ENCODE results near the gene PGAM5. TPM values are rescaled to one million over a fixed set of nuclear protein-coding genes. Genes with fewer than 3 reads are reported as not detected.

The PGAM5 gene
- total RNA-seq, 1 donor from 2014 or later: 39.6 TPM

GRCh38 chr12:132766380-132767085, 55.9 kb downstream of the PGAM5 start:
- no peak overlapping the region for H3K27ac Mint-ChIP-seq
- TF ChIP-seq, protein P1, sequence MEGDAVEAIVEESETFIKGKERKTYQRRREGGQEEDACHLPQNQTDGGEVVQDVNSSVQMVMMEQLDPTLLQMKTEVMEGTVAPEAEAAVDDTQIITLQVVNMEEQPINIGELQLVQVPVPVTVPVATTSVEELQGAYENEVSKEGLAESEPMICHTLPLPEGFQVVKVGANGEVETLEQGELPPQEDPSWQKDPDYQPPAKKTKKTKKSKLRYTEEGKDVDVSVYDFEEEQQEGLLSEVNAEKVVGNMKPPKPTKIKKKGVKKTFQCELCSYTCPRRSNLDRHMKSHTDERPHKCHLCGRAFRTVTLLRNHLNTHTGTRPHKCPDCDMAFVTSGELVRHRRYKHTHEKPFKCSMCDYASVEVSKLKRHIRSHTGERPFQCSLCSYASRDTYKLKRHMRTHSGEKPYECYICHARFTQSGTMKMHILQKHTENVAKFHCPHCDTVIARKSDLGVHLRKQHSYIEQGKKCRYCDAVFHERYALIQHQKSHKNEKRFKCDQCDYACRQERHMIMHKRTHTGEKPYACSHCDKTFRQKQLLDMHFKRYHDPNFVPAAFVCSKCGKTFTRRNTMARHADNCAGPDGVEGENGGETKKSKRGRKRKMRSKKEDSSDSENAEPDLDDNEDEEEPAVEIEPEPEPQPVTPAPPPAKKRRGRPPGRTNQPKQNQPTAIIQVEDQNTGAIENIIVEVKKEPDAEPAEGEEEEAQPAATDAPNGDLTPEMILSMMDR (IDR thresholded peaks at IDR 0.05; ENCODE audit: unreplicated experiment): no peak
- peaks cover 2% of the 10 kb centered on the region for H3K4me1 Mint-ChIP-seq (ENCODE audit: low read depth)
- H3K9me3 Mint-ChIP-seq (ENCODE audit: low read depth): no peaks in the 10 kb centered on the region
- DNase-seq (ENCODE audit: low spot score, unreplicated experiment): no peak
- no peaks in the 10 kb centered on the region for H3K27me3 Mint-ChIP-seq
- no peak overlapping the region for H3K4me3 Mint-ChIP-seq (ENCODE audit: low read depth)
- peaks cover 4% of the 10 kb centered on the region for H3K36me3 Mint-ChIP-seq (ENCODE audit: insufficient read depth)

DNA sequence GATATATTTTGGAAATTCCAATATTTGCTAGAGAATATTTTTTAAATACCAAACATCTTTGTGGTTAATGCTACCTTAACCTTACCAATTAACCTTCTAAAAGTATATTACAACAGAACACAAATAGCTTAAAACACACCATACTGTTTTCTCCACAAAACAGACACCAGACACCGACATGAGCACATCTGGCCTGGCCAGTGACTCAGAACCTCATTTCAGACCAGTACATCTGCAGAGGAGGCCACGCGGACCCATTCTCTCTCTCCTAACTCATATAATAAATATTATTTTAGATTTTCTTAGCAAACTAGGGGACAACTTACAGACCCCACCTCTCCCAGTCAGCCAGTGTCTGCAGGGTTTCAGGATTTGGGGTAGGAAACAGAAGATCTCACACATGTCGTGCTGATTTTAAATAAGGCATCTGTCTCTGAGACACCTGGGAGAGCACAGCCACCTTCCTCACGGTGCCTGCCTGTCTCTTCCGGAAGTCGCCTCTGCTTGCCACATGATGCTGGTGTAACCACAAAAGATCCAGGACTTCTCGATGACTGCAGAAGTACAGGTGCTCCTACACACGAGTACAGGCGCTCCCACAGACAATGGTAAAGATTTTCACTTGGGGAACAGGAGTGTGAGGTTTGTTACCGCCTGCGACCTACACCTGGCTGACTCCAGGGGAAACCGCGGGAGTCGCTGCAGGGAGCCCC, 60.6 kb downstream of the PGAM5 start:
- peaks cover 13% of the 10 kb centered on the region for H3K36me3 Mint-ChIP-seq (ENCODE audit: insufficient read depth)
- TF ChIP-seq, protein P1 (IDR thresholded peaks at IDR 0.05; ENCODE audit: unreplicated experiment): no peak

More for the DNA sequence above, 60.6 kb downstream of the PGAM5 start:
- H3K9me3 Mint-ChIP-seq (ENCODE audit: low read depth): no peaks in the 10 kb centered on the region
- H3K4me1 Mint-ChIP-seq (ENCODE audit: low read depth): peaks cover 2% of the 10 kb centered on the region
- H3K27ac Mint-ChIP-seq: no peak overlapping the region
- no peak for DNase-seq (ENCODE audit: low spot score, unreplicated experiment)
- no peak overlapping the region for H3K4me3 Mint-ChIP-seq (ENCODE audit: low read depth)
- no peaks in the 10 kb centered on the region for H3K27me3 Mint-ChIP-seq

Other genes with a start within 250 kb of the PGAM5 start
- gene FBRSL1, start 220.7 kb upstream of the PGAM5 start, total RNA-seq: 195 and 199 TPM in 2 replicates
- gene LRCOL1, start 100.3 kb upstream of the PGAM5 start, total RNA-seq: not detected in 2 replicates
- gene P2RX2, start 92.1 kb upstream of the PGAM5 start, total RNA-seq: 0.19 TPM in 1 of 2 replicates, not detected in the other
- gene POLE, start 23.5 kb upstream of the PGAM5 start, total RNA-seq: 121 and 129 TPM in 2 replicates
- gene PXMP2, start 23.3 kb upstream of the PGAM5 start, total RNA-seq: 24.4 and 25.0 TPM in 2 replicates
- 81.1 and 83.7 TPM in 2 replicates for gene ANKLE2, start 51.0 kb downstream of the PGAM5 start, total RNA-seq
- gene GOLGA3, start 118.0 kb downstream of the PGAM5 start, total RNA-seq: 44.6 and 47.5 TPM in 2 replicates
- 48.1 and 51.4 TPM in 2 replicates for gene CHFR, start 176.8 kb downstream of the PGAM5 start, total RNA-seq
- gene ZNF605, start 245.5 kb downstream of the PGAM5 start, total RNA-seq: 28.7 and 28.8 TPM in 2 replicates

Measured in progenitor cell of endocrine pancreas (in vitro differentiated cells).